ENCODE results near the gene VPS26C. TPM values are rescaled to one million over a fixed set of nuclear protein-coding genes. Genes with fewer than 3 reads are reported as not detected.

Gene VPS26C
- total RNA-seq, 1 experiment from 2014 or later = 46.2 TPM

DNA sequence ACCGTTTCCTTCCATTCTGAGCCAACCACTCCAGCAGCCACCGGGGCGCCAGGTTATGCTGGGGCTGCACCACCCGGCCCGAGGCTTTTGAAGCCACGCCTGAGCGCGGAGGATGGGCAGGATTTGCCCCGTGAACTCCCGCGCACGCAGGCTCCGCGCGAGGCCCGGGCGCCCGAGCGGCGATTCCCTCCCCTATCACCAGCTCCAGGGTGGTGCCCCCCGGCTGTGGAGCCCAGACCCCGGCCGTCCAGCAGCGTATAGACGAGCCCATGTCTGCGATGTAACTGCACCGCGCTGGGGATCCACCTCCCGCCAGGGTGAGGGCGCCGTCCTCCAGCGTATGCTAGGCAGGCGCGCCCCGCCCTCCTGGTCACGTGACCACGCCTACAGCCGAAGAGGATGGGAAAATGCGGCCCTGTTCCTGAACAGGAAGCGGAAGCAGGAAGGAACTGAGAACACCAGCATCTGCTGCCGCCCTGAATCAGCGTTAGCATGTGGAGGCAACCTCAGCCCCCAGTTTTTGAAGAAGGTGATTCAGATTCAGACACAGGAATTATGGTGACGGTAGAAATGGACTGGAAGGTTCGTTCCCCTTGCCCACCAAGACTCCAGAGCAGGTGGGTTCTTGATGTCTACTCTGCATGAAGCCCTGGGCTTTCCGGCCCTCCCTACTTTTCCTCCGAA is 46.0 kb downstream of the VPS26C start:
- Histone ChIP-seq H3K4me1 (replicated peaks; ENCODE audit: insufficient read depth) (no peaks in the 10 kb centered on the region), H4K20me1 (ENCODE audit: insufficient read depth) (no peaks in the 10 kb centered on the region), H3K27ac (no peak overlapping the region), H2AFZ (no peak overlapping the region), H3K4me3 (no peak overlapping the region), H3K9me2 (ENCODE audit: insufficient read depth) (no peaks in the 10 kb centered on the region), H3K4me2 (no peak overlapping the region), H3K79me2 (ENCODE audit: low read depth) (no peaks in the 10 kb centered on the region), H3K36me3 (ENCODE audit: low read depth) (no peaks in the 10 kb centered on the region), H3F3A (ENCODE audit: insufficient read depth, low read depth) (no peaks in the 10 kb centered on the region), H3K27me3 (ENCODE audit: insufficient read depth, low read depth) (no peaks in the 10 kb centered on the region), H3K9me3 (ENCODE audit: insufficient read depth, low read depth) (no peaks in the 10 kb centered on the region)
- intact Hi-C loops (cut with micrococcal nuclease; ENCODE audit: unreplicated experiment) = no loop called here
- DNase-seq = peak in 1 of 2 experiments; percentile 79
- no TSS peak for BruUV-seq (replicated peaks)
- ChIA-PET POLR2A (ENCODE audit: unreplicated experiment) (no interaction called here), CTCF (no interaction called here)
- TF ChIP-seq EZH2 (IDR thresholded peaks at IDR 0.05; ENCODE audit: low read depth) = no peak
- TF ChIP-seq, protein P1, sequence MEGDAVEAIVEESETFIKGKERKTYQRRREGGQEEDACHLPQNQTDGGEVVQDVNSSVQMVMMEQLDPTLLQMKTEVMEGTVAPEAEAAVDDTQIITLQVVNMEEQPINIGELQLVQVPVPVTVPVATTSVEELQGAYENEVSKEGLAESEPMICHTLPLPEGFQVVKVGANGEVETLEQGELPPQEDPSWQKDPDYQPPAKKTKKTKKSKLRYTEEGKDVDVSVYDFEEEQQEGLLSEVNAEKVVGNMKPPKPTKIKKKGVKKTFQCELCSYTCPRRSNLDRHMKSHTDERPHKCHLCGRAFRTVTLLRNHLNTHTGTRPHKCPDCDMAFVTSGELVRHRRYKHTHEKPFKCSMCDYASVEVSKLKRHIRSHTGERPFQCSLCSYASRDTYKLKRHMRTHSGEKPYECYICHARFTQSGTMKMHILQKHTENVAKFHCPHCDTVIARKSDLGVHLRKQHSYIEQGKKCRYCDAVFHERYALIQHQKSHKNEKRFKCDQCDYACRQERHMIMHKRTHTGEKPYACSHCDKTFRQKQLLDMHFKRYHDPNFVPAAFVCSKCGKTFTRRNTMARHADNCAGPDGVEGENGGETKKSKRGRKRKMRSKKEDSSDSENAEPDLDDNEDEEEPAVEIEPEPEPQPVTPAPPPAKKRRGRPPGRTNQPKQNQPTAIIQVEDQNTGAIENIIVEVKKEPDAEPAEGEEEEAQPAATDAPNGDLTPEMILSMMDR (conservative IDR thresholded peaks at IDR 0.05) = no peak

DNA sequence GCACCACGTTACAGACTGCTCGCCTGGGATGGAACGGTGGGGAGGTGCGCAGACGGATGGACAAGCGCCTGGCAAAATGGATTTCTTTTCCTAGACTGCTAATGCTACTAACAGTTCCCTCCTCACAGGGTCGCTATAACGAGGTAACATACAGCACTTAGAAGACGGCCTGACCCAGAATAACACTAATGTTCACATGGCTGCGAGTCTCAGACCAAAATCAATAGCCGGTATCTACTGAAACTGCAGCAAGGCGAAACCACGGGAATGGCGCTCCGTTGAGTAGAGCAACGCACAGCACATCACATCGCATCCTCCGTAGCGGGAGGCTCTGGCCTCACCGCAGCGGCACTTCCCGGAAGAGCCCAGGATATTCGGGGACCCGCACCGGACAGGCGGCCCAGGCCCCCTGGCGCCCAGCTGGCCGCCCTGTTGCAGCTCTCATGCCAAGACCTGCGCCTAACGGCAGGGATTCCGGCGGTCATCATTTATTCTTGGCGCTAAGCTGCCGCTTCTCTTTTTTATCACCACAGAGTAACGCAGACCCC is 46.6 kb downstream of the VPS26C start:
- Histone ChIP-seq H3K27me3 (ENCODE audit: insufficient read depth, low read depth) (no peaks in the 10 kb centered on the region), H3F3A (ENCODE audit: insufficient read depth, low read depth) (no peaks in the 10 kb centered on the region), H3K9me3 (ENCODE audit: insufficient read depth, low read depth) (no peaks in the 10 kb centered on the region), H3K79me2 (ENCODE audit: low read depth) (no peaks in the 10 kb centered on the region), H3K4me1 (replicated peaks; ENCODE audit: insufficient read depth) (no peaks in the 10 kb centered on the region), H3K4me2 (no peak overlapping the region), H3K27ac (no peak overlapping the region), H3K36me3 (ENCODE audit: low read depth) (no peaks in the 10 kb centered on the region), H4K20me1 (ENCODE audit: insufficient read depth) (no peaks in the 10 kb centered on the region), H3K4me3 (no peak overlapping the region), H2AFZ (no peak overlapping the region), H3K9me2 (ENCODE audit: insufficient read depth) (no peaks in the 10 kb centered on the region)
- no peak for DNase-seq
- intact Hi-C loops (cut with micrococcal nuclease; ENCODE audit: unreplicated experiment) = no loop called here
- TF ChIP-seq EZH2 (IDR thresholded peaks at IDR 0.05; ENCODE audit: low read depth) = no peak
- TF ChIP-seq, protein P1 (conservative IDR thresholded peaks at IDR 0.05) = no peak
- BruUV-seq (replicated peaks) = no TSS peak
- ChIA-PET CTCF (no interaction called here), POLR2A (ENCODE audit: unreplicated experiment) (no interaction called here)

DNA sequence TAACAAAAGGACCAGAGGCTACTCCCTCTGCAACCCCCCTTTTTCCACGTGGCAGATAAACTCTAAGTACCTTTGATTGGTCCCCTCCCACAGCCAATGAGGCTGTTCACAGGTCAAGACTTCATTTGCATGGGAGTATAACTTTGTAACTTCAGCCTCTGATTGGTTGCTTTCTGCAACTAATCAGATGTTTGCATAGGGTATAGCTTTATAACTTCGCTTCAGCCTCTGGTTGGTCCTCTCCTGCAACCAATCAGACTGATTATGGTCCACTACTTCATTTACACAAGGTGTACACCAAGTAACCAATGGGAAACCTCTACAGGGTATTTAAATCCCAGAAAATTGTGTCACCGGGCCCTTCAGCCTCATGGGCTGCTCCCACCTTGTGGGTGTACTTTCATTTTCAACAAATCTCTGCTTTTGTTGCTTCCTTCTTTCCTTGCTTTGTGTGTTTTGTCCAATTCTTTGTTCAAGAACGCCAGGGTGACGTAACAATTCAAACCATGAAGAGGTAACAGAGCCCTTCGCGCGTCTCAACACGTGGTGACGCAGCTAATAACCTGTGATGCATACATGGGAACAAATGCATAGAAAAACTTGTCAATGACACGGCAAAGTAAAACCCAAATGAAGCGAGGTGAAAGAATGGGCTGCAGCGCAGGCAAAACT is 47.2 kb downstream of the VPS26C start:
- Histone ChIP-seq H3K27ac (no peak overlapping the region), H3K27me3 (ENCODE audit: insufficient read depth, low read depth) (no peaks in the 10 kb centered on the region), H3K36me3 (ENCODE audit: low read depth) (no peaks in the 10 kb centered on the region), H3K9me3 (ENCODE audit: insufficient read depth, low read depth) (no peaks in the 10 kb centered on the region), H3K4me3 (no peak overlapping the region), H3K9me2 (ENCODE audit: insufficient read depth) (no peaks in the 10 kb centered on the region), H3K4me1 (replicated peaks; ENCODE audit: insufficient read depth) (no peaks in the 10 kb centered on the region), H3K4me2 (no peak overlapping the region), H2AFZ (no peak overlapping the region), H4K20me1 (ENCODE audit: insufficient read depth) (no peaks in the 10 kb centered on the region), H3F3A (ENCODE audit: insufficient read depth, low read depth) (no peaks in the 10 kb centered on the region), H3K79me2 (ENCODE audit: low read depth) (no peaks in the 10 kb centered on the region)
- intact Hi-C loops (cut with micrococcal nuclease; ENCODE audit: unreplicated experiment) = no loop called here
- CTCF ChIA-PET = no interaction called here
- DNase-seq = no peak
- TF ChIP-seq, protein P1 (conservative IDR thresholded peaks at IDR 0.05) = no peak
- TF ChIP-seq EZH2 (IDR thresholded peaks at IDR 0.05; ENCODE audit: low read depth) = no peak
- POLR2A ChIA-PET (ENCODE audit: unreplicated experiment) = no interaction called here
- TSS peak; percentile 44 for BruUV-seq (replicated peaks)
